Psoas muscle (tissue), 8 donors: Measurements from ENCODE around the gene ZNF273. TPM values are rescaled to one million over a fixed set of nuclear protein-coding genes. Genes with fewer than 3 reads are reported as not detected.
"Not testable (repeated sequence)": the region's sequence is repeated elsewhere in the genome, so short reads cannot be mapped to it uniquely, and the experiment has no call there.

ENCODE experiments used
- ATAC-seq, 4 donors: fragments of 200-7000 bp; cut with Tn5 transposase; one replicate each; pipeline ENCODE4 v1.9.1; 2020; ENCODE audit warnings: moderate library complexity in 3 of 4, mild to moderate bottlenecking in 2 of 4
- DNase-seq, 2 donors: peaks; one replicate each; pipeline ENCODE4 v3.0.0-alpha.2; 2020
- H3K27ac ChIP-seq: fragments of 200-600 bp; one replicate; pipeline ENCODE4 v1.8.0; 2022
- H3K27me3 ChIP-seq, 3 donors: fragments of 200-600 bp in 1 of 3; one replicate each; pipeline versions ENCODE4 v1.6.1 to v1.8.0; 2013 to 2022; ENCODE audit warnings: low read length in 2 of 3, mild to moderate bottlenecking in 2 of 3, moderate library complexity in 1 of 3; ENCODE audit not compliant: insufficient read depth in 3 of 3
- H3K36me3 ChIP-seq, 2 donors: fragments of 200-600 bp in 1 of 2; one replicate each; pipeline versions ENCODE4 v1.6.1 to v1.8.0; 2013 to 2022; ENCODE audit warnings: low read depth in 1 of 2, mild to moderate bottlenecking in 1 of 2, moderate library complexity in 1 of 2; ENCODE audit not compliant: insufficient read depth in 1 of 2
- H3K4me1 ChIP-seq: fragments of 200-600 bp; one replicate; pipeline ENCODE4 v1.8.0; 2022
- H3K4me3 ChIP-seq: fragments of 200-600 bp; one replicate; pipeline ENCODE4 v1.8.0; 2022; ENCODE audit warnings: mild to moderate bottlenecking
- H3K9me3 ChIP-seq: fragments of 200-600 bp; one replicate; pipeline ENCODE4 v1.8.0; 2022
- WGBS, 3 donors: extraction: QIAGEN DNeasy Blood & Tissue Kit; methylation state at CpG; one replicate each; pipeline versions ENCODE4 v1.1.6 to v1.1.7; 2013; 5-methylcytosine and 5-hydroxymethylcytosine counted together
- intact Hi-C, 2 donors: fragments of 100-400 bp; cut with DNase I; formaldehyde crosslinking; loops; one replicate each; pipeline versions ENCODE4 v1.11.0 to v1.14.2; 2022
- polyA plus RNA-seq, 3 donors: library from polyadenylated mRNA; stranded (reverse); fragments of 200-250 nt; gene quantifications; one replicate each; pipeline ENCODE4 v1.2.3, GENCODE V29; 2013
- total RNA-seq, 4 donors: library from RNA; stranded (reverse); fragmentation: NEBNext Ultra II Directional in 2 of 4; extraction: Animal tissue kit (Norgen Biotek cat#: 25700) in 2 of 4; gene quantifications; one replicate each; pipeline versions ENCODE4 v1.2.1 to v1.2.4, GENCODE V29; 2021 to 2023
- TF ChIP-seq, protein P1 (sequence below): fragments of 200-600 bp; IDR thresholded peaks from one replicate; pipeline ENCODE4 v1.8.0; 2022; ENCODE audit warnings: antibody characterized with exemption
- donor health status: healthy with polysubstance abuse.
- donor health status: DM: no; HTN: no; CAD: no; lungs with moderate emphysema.
- donor health status: Bipolar disorder and iron deficiency.
- donor health status: healthy.
- donor health status: DM: yes; HTN: yes; CAD: no.
- donor health status: DM: no; HTN: no; CAD: no.
- donor health status: DM: no; HTN: no; CAD: no.
- donor health status: DM: yes; HTN: yes; CAD: no.

The ZNF273 gene
- total and polyA plus RNA-seq, 7 donors, result 0.96 to 3.0 (median 1.5) TPM

DNA sequence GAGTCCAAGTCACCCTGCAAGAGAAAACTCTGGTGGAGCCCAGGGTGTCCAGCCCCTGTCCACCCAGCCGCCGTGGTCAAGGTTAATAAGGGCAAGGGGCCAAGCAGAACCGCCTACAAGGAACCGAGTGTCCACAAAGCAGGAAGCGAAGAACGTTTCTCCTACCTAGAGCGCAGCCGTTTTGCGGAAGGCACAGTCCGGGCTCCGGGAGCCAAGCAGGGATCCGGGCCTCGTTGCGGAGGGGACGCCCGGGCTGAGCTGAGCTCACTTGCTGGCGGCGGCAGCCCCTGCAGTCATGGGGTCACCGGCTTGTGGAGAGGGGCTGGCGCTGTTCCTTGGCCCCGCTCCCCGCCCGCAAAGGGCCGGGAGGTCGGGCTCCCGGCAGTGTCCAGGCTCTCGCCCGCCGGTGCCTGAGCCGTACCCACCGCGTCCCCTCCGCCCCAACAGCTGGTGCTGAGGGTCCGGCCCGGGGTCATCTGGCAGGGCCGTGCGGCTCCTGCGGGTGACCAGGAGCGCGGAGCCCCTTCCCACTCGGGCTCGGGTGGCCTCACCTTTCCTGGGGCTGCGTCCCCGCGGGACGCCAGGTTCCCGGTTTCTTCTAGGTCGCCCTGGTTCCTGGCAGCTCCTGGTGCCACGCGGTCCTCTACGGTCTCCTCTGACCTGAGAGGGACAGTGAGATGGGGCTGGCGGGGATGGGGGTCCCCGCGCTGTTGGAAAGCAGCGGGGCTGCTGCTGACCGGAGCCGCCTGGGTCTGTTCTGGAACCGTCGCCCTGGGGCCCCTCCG, 14.0 kb upstream of the ZNF273 start:
- intact Hi-C loops, result loop anchor here in 1 of 2 donors (5.0 kb wide), 1 partner anchor 92 kb away; no protein-coding TSS in a partner anchor
- DNase-seq (no peak), ATAC-seq (peak; percentile 25 to 58 (median 37))
- Histone ChIP-seq H3K9me3 (no peaks in the 10 kb centered on the region), H3K27me3 (no peaks in the 10 kb centered on the region), H3K27ac (no peak overlapping the region), H3K4me3 (peak overlapping the region; percentile 66), H3K36me3 (no peaks in the 10 kb centered on the region), H3K4me1 (peaks cover 19% of the 10 kb centered on the region)
- 4 to 8% (median 5%) methylated on average over 58 to 60 of the region's 60 CpGs for WGBS, 3 donors
- TF ChIP-seq, protein P1, sequence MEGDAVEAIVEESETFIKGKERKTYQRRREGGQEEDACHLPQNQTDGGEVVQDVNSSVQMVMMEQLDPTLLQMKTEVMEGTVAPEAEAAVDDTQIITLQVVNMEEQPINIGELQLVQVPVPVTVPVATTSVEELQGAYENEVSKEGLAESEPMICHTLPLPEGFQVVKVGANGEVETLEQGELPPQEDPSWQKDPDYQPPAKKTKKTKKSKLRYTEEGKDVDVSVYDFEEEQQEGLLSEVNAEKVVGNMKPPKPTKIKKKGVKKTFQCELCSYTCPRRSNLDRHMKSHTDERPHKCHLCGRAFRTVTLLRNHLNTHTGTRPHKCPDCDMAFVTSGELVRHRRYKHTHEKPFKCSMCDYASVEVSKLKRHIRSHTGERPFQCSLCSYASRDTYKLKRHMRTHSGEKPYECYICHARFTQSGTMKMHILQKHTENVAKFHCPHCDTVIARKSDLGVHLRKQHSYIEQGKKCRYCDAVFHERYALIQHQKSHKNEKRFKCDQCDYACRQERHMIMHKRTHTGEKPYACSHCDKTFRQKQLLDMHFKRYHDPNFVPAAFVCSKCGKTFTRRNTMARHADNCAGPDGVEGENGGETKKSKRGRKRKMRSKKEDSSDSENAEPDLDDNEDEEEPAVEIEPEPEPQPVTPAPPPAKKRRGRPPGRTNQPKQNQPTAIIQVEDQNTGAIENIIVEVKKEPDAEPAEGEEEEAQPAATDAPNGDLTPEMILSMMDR, result no peak

DNA sequence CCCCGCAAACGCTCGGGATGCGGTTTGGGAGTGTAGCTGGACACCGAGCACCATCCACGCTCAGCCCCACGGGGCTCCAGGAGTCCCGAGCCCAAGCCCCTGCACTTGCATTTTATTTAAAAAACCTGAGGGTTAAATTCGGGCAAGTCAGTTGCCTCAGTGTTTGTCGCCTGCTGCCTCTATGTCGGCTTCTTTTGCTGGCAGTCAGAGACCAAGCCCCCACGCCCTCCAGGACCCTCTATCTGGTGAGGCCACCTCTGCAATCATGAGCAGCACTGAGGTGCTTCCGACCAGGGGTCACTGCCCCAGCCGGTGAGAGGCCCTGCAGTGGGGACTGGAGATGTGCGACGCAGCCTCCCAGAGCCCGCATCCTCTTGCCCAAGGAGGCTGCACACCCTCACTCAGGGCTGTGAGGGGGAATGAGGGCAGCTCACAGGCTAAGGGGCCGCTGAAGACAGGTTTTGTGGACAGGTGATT, 13.3 kb upstream of the ZNF273 start:
- Histone ChIP-seq H3K27me3 (no peaks in the 10 kb centered on the region), H3K4me3 (peak overlapping the region; percentile 66), H3K4me1 (peaks cover 19% of the 10 kb centered on the region), H3K36me3 (no peaks in the 10 kb centered on the region), H3K27ac (no peak overlapping the region), H3K9me3 (no peaks in the 10 kb centered on the region)
- DNase-seq, result no peak
- peak in 1 of 4 donors; percentile 22 for ATAC-seq
- intact Hi-C loops, result loop anchor here in 1 of 2 donors (5.0 kb wide), 1 partner anchor 92 kb away; no protein-coding TSS in a partner anchor
- TF ChIP-seq, protein P1, result no peak
- 31 to 42% (median 40%) methylated on average over 18 of the region's 18 CpGs for WGBS, 3 donors

- intact Hi-C loops, ATAC-seq, H3K36me3 ChIP-seq, H3K9me3 ChIP-seq, H3K4me3 ChIP-seq, DNase-seq, H3K27ac ChIP-seq, H3K27me3 ChIP-seq: not testable (repeated sequence)
- peaks cover 19% of the 10 kb centered on the region for H3K4me1 ChIP-seq
- 34 to 46% (median 39%) methylated on average over 3 of the region's 3 CpGs for WGBS, 3 donors
Measured at GRCh38 chr7:64890273-64890672, 12.8 kb upstream of the ZNF273 start.

- H3K4me3 ChIP-seq, result no peak overlapping the region
- ATAC-seq (peak; percentile 78 to 86 (median 85)), DNase-seq (no peak)
- H3K9me3 ChIP-seq, result no peaks in the 10 kb centered on the region
- H3K27me3 ChIP-seq, result no peaks in the 10 kb centered on the region
- peaks cover 19% of the 10 kb centered on the region for H3K4me1 ChIP-seq
- H3K27ac ChIP-seq, result peak overlapping the region; percentile 64
- TF ChIP-seq, protein P1, result no peak
- H3K36me3 ChIP-seq, result no peaks in the 10 kb centered on the region
- WGBS, 3 donors, result 18 to 20% (median 20%) methylated on average over 2 of the region's 2 CpGs
- intact Hi-C loops, result no loop called here
Measured at GRCh38 chr7:64890761-64891362, 12.2 kb upstream of the ZNF273 start.

DNA sequence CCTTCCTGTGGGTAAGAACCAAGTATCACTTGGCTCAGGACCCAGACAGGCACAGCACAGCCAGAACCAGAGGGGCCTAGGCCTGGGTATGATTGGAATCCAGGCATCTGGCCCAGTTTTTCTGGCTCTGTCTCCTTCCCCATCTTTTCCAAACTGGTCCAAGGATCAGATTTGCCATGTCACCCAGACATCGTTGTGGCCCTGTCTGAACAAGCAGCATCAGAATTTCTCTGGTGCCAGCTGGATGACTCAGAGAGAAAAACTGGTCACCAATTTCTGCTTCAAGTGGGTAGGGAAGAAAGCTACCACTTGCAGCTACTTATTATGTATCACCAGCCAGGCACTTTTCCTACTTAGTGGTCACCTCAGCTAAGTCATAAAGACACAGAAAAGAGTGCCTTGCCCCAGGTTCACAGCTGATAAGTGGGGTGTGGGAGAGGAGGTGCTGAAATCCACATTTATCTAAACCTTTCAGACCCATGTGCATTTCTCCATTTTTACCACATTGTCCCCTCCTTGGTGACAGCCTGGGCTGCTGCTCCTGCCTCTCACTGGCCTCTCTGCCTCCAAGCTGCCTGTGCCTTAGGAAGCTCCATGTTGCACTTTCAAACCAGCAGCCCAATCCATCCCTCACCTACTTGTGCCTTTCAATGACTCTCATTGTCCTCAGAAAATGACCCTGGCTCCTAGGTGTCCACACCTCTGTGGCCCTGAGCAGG, 11.6 kb upstream of the ZNF273 start:
- DNase-seq, intact Hi-C loops, H3K9me3 ChIP-seq, H3K4me3 ChIP-seq, H3K36me3 ChIP-seq, H3K27me3 ChIP-seq: not testable (repeated sequence)
- Histone ChIP-seq H3K4me1 (peaks cover 19% of the 10 kb centered on the region), H3K27ac (peak overlapping the region; percentile 64)
- WGBS, 3 donors, result 21 to 46% (median 21%) methylated on average over 1 of the region's 1 CpG
- peak in 2 of 4 donors; percentile 23 to 33 for ATAC-seq
